Measurements from ENCODE around the gene ADAMTS12. TPM values are rescaled to one million over a fixed set of nuclear protein-coding genes. Genes with fewer than 3 reads are reported as not detected.

Gene ADAMTS12
- total RNA-seq, 1 experiment from 2014 or later: 0.05 TPM

- Histone ChIP-seq H3K27ac (ENCODE audit: low read depth, low read length) (no peak overlapping the region), H3K4me2 (ENCODE audit: low read length) (no peak overlapping the region), H2AFZ (ENCODE audit: low read depth, low read length, poor library complexity, severe bottlenecking) (no peak overlapping the region), H3K9me3 (ENCODE audit: control insufficient read depth in 1 of 2, insufficient read depth in 1 of 2, low read depth in 1 of 2, low read length in 2 of 2) (no peaks in the 10 kb centered on the region), H3K36me3 (ENCODE audit: control insufficient read depth in 1 of 2, insufficient read depth in 2 of 2, low read length in 2 of 2) (no peaks in the 10 kb centered on the region), H3K27me3 (ENCODE audit: insufficient read depth, low read length) (no peaks in the 10 kb centered on the region), H3K9me2 (ENCODE audit: insufficient read depth) (no peaks in the 10 kb centered on the region), H3K9ac (ENCODE audit: low read length) (no peak overlapping the region), H3K4me1 (ENCODE audit: control insufficient read depth in 1 of 2, insufficient read depth in 2 of 2, low read length in 2 of 2) (no peaks in the 10 kb centered on the region), H3K4me3 (replicated peaks in 1 of 2; ENCODE audit: low read depth in 1 of 2, low read length in 2 of 2) (no peak overlapping the region), H4K20me1 (ENCODE audit: insufficient read depth) (no peaks in the 10 kb centered on the region), H3K79me2 (ENCODE audit: insufficient read depth, low read length) (no peaks in the 10 kb centered on the region)
- intact Hi-C loops (cut with micrococcal nuclease): no loop called here
- ChIA-PET POLR2A (no interaction called here), RAD21 (ENCODE audit: low non-redundant PET in 1 of 2, low total read pairs in 2 of 2, uncharacterized antibody in 2 of 2, unreplicated experiment in 2 of 2) (no interaction called here), CTCF (no interaction called here)
- ATAC-seq (no peak), DNase-seq (ENCODE audit: low read depth, low spot score) (no peak)
- TF ChIP-seq RAD21 (IDR thresholded peaks at IDR 0.05; ENCODE audit: low read depth) (no peak), EZH2phosphoT487 (IDR thresholded peaks at IDR 0.05; ENCODE audit: borderline replicate concordance) (no peak), SP1 (IDR thresholded peaks at IDR 0.05; ENCODE audit: low read depth) (no peak), ELF1 (IDR thresholded peaks at IDR 0.05; ENCODE audit: borderline replicate concordance, low read depth) (no peak), SIN3A (IDR thresholded peaks at IDR 0.05; ENCODE audit: low read depth) (no peak), EZH2 (IDR thresholded peaks at IDR 0.05) (no peak), SRF (IDR thresholded peaks at IDR 0.05; ENCODE audit: low read depth) (no peak), ZNF274 (IDR thresholded peaks at IDR 0.05; ENCODE audit: low read depth, low read length) (no peak), CBX3 (IDR thresholded peaks at IDR 0.05; ENCODE audit: low read depth) (no peak)
- BruUV-seq (replicated peaks): no TSS peak
Observed at GRCh38 chr5:33480876-33481275, 410.9 kb downstream of the ADAMTS12 start.

DNA sequence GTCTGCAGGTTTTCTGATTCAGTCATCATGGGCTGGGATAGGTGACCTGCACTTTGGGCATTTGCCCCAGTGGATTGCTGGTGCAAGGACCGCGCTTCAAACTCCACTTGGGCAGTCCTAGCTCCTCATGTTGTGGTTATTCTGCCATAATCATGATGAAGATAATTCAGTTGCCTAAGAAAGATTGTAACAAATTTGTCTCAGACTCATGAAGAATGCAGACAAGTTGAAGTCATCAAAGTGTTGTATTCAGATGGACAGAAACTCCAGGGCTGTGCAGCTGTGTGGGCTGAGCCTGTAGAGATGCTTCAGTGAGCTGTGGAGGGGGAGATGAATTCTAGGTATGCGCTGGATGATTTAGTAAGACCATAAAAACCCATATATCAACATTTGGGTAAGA lies 412.5 kb downstream of the ADAMTS12 start:
- peaks cover 0 to 9% of the 10 kb centered on the region in 2 experiments; a peak in 1 of 4 replicates for H3K36me3 ChIP-seq (ENCODE audit: control insufficient read depth in 1 of 2, insufficient read depth in 2 of 2, low read length in 2 of 2)
- no peaks in the 10 kb centered on the region for H3K4me1 ChIP-seq (ENCODE audit: control insufficient read depth in 1 of 2, insufficient read depth in 2 of 2, low read length in 2 of 2)
- H3K9ac ChIP-seq (ENCODE audit: low read length): no peak overlapping the region
- H3K79me2 ChIP-seq (ENCODE audit: insufficient read depth, low read length): no peaks in the 10 kb centered on the region
- no peaks in the 10 kb centered on the region for H3K9me3 ChIP-seq (ENCODE audit: control insufficient read depth in 1 of 2, insufficient read depth in 1 of 2, low read depth in 1 of 2, low read length in 2 of 2)
- H3K27ac ChIP-seq (ENCODE audit: low read depth, low read length): no peak overlapping the region
- H3K4me3 ChIP-seq (replicated peaks in 1 of 2; ENCODE audit: low read depth in 1 of 2, low read length in 2 of 2): no peak overlapping the region
- no TSS peak for BruUV-seq (replicated peaks)
- CTCF ChIA-PET: no interaction called here
- no peaks in the 10 kb centered on the region for H4K20me1 ChIP-seq (ENCODE audit: insufficient read depth)
- H3K4me2 ChIP-seq (ENCODE audit: low read length): no peak overlapping the region
- DNase-seq (ENCODE audit: low read depth, low spot score) (no peak), ATAC-seq (no peak)
- H2AFZ ChIP-seq (ENCODE audit: low read depth, low read length, poor library complexity, severe bottlenecking): no peak overlapping the region
- H3K27me3 ChIP-seq (ENCODE audit: insufficient read depth, low read length): no peaks in the 10 kb centered on the region
- RAD21 ChIA-PET (ENCODE audit: low non-redundant PET in 1 of 2, low total read pairs in 2 of 2, uncharacterized antibody in 2 of 2, unreplicated experiment in 2 of 2): no interaction called here
- POLR2A ChIA-PET: no interaction called here
- no peaks in the 10 kb centered on the region for H3K9me2 ChIP-seq (ENCODE audit: insufficient read depth)
- intact Hi-C loops (cut with micrococcal nuclease): no loop called here
- TF ChIP-seq, protein P1, sequence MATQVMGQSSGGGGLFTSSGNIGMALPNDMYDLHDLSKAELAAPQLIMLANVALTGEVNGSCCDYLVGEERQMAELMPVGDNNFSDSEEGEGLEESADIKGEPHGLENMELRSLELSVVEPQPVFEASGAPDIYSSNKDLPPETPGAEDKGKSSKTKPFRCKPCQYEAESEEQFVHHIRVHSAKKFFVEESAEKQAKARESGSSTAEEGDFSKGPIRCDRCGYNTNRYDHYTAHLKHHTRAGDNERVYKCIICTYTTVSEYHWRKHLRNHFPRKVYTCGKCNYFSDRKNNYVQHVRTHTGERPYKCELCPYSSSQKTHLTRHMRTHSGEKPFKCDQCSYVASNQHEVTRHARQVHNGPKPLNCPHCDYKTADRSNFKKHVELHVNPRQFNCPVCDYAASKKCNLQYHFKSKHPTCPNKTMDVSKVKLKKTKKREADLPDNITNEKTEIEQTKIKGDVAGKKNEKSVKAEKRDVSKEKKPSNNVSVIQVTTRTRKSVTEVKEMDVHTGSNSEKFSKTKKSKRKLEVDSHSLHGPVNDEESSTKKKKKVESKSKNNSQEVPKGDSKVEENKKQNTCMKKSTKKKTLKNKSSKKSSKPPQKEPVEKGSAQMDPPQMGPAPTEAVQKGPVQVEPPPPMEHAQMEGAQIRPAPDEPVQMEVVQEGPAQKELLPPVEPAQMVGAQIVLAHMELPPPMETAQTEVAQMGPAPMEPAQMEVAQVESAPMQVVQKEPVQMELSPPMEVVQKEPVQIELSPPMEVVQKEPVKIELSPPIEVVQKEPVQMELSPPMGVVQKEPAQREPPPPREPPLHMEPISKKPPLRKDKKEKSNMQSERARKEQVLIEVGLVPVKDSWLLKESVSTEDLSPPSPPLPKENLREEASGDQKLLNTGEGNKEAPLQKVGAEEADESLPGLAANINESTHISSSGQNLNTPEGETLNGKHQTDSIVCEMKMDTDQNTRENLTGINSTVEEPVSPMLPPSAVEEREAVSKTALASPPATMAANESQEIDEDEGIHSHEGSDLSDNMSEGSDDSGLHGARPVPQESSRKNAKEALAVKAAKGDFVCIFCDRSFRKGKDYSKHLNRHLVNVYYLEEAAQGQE (IDR thresholded peaks at IDR 0.05; ENCODE audit: low read depth): no peak
- TF ChIP-seq ATF3 (IDR thresholded peaks at IDR 0.05) (no peak), TCF7L2 (IDR thresholded peaks at IDR 0.05; ENCODE audit: borderline replicate concordance, extremely low read depth, insufficient read depth, insufficient read length) (no peak), SP1 (IDR thresholded peaks at IDR 0.05; ENCODE audit: low read depth) (no peak), ELF1 (IDR thresholded peaks at IDR 0.05; ENCODE audit: borderline replicate concordance, low read depth) (no peak), EZH2 (IDR thresholded peaks at IDR 0.05) (no peak), RAD21 (IDR thresholded peaks at IDR 0.05; ENCODE audit: low read depth) (no peak), ZBTB33 (IDR thresholded peaks at IDR 0.05; ENCODE audit: extremely low read depth, insufficient replicate concordance, low read length) (no peak), POLR2A (IDR thresholded peaks at IDR 0.05; ENCODE audit: borderline replicate concordance, extremely low read depth, insufficient read depth, insufficient read length) (no peak), SIN3A (IDR thresholded peaks at IDR 0.05; ENCODE audit: low read depth) (no peak), FOSL1 (IDR thresholded peaks at IDR 0.05; ENCODE audit: low read depth) (no peak), MAX (IDR thresholded peaks at IDR 0.05) (no peak), SRF (IDR thresholded peaks at IDR 0.05; ENCODE audit: low read depth) (no peak)

Measured in HCT116 (cell line).